ENCODE results near the gene CHRNA3.

Gene CHRNA3

DNA sequence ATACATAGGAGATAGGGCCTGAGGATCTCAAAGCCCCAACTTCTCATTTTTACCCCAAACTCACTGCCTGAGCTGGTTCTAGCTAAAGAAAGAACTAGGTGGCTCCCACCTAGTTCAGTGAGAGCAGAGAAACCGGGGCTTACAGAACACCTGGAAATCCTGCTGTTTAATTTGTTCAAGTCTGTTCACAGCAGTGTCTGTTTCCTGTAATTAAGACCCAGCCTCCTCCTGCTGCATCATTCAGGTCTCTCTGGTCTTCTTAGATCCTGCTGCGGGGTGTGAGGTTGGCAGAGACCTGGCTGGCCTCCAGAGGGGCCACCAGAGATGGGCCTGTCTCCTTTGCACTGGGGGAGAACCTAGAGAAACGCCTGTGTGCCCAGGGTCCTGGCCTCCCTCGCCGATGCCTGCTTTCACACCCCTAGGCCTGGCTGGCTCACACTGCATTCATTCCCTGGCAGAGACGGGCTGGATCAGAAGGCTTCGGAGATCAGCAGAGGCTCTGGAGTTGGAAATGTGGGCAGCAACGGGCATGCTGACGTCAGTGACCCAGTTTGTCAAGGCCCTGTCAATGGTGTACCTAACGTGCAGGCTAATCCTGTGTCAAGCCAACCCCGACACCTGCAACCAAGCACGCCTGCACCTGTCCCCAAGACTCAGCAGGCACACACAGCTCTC lies 4.9 kb upstream of the CHRNA3 start:
- Histone ChIP-seq H3K36me3 (ENCODE audit: control insufficient read depth, insufficient read depth, low read length) (0 out of 2 replicates have a peak, but pooled peaks cover 2% of the 10 kb centered on the region), H3K9me3 (ENCODE audit: control insufficient read depth, insufficient read depth, low read length) (no peaks in the 10 kb centered on the region), H3K9ac (ENCODE audit: low read depth, low read length) (no peak overlapping the region), H3K4me1 (ENCODE audit: control insufficient read depth, insufficient read depth, low read length) (no peaks in the 10 kb centered on the region), H3K27me3 (ENCODE audit: control insufficient read depth, insufficient read depth, low read length) (peaks cover 21% of the 10 kb centered on the region), H3K4me3 (ENCODE audit: low read depth, low read length) (no peak overlapping the region), H3K27ac (ENCODE audit: low read depth, low read length) (no peak overlapping the region)

DNA sequence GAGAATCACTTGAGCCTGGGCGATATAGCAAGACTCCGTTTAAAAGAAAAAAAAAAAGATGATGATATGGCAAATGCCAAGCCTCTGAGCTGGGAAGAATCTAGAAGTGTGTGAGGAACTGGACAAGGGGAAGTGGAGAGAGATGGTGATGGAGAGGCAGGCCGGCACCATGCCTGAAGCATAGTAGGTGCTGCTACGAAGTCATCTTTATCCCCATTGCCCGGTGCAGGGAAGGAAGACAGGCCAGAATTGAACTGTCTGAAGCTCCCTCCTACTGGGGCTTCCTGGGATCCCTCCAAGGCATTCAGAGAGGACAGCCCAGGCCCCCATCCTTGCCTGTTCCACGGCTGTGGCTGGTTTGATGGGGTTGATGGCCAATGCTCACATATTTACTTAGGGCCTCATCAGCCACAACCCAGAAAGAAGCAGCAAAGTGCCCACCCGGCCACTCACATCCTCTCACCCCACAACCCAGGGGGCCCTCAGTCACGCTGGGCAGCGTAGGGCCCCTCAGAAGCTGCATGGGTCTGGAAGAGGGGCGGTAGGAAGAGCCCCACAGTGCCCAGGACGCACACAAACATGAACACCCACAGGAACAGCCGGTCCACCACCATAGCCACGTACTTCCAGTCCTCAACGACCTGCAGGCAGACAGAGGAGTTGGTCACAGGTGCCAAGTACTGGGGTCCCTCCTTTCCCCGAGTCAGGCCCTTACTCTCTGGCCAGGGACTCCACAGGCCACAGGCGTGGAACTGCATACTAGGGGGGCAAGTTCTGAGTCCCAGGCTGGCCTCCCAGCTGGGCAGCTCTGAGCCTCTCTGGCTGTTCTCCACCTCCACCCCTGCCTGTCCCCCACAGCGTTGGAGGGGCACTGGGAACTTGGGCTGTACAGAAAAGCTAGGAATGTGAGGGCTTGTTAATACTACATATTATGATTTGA lies 4.1 kb upstream of the CHRNA3 start:
- H3K27ac ChIP-seq (ENCODE audit: low read depth, low read length), result no peak overlapping the region
- 0 out of 2 replicates have a peak, but pooled peaks cover 2% of the 10 kb centered on the region for H3K36me3 ChIP-seq (ENCODE audit: control insufficient read depth, insufficient read depth, low read length)
- no peak overlapping the region for H3K4me3 ChIP-seq (ENCODE audit: low read depth, low read length)
- no peak overlapping the region for H3K9ac ChIP-seq (ENCODE audit: low read depth, low read length)
- H3K27me3 ChIP-seq (ENCODE audit: control insufficient read depth, insufficient read depth, low read length), result peaks cover 29% of the 10 kb centered on the region
- H3K4me1 ChIP-seq (ENCODE audit: control insufficient read depth, insufficient read depth, low read length), result no peaks in the 10 kb centered on the region
- no peaks in the 10 kb centered on the region for H3K9me3 ChIP-seq (ENCODE audit: control insufficient read depth, insufficient read depth, low read length)

GRCh38 chr15:78623786-78624497 lies 3.1 kb upstream of the CHRNA3 start:
- Histone ChIP-seq H3K9me3 (ENCODE audit: control insufficient read depth, insufficient read depth, low read length) (no peaks in the 10 kb centered on the region), H3K27ac (ENCODE audit: low read depth, low read length) (no peak overlapping the region), H3K36me3 (ENCODE audit: control insufficient read depth, insufficient read depth, low read length) (no peaks in the 10 kb centered on the region), H3K9ac (ENCODE audit: low read depth, low read length) (no peak overlapping the region), H3K4me3 (ENCODE audit: low read depth, low read length) (no peak overlapping the region), H3K4me1 (ENCODE audit: control insufficient read depth, insufficient read depth, low read length) (peaks cover 6% of the 10 kb centered on the region; the same call in 1 of the 2 replicates), H3K27me3 (ENCODE audit: control insufficient read depth, insufficient read depth, low read length) (peaks cover 39% of the 10 kb centered on the region)

GRCh38 chr15:78621810-78622402 lies 1.1 kb upstream of the CHRNA3 start:
- Histone ChIP-seq H3K9ac (ENCODE audit: low read depth, low read length) (no peak overlapping the region), H3K27ac (ENCODE audit: low read depth, low read length) (no peak overlapping the region), H3K4me3 (ENCODE audit: low read depth, low read length) (no peak overlapping the region), H3K9me3 (ENCODE audit: control insufficient read depth, insufficient read depth, low read length) (no peaks in the 10 kb centered on the region), H3K36me3 (ENCODE audit: control insufficient read depth, insufficient read depth, low read length) (no peaks in the 10 kb centered on the region), H3K27me3 (ENCODE audit: control insufficient read depth, insufficient read depth, low read length) (peaks cover 40% of the 10 kb centered on the region), H3K4me1 (ENCODE audit: control insufficient read depth, insufficient read depth, low read length) (peaks cover 6% of the 10 kb centered on the region; the same call in 1 of the 2 replicates)

- H3K27me3 ChIP-seq (ENCODE audit: control insufficient read depth, insufficient read depth, low read length), result peaks cover 40% of the 10 kb centered on the region
- no peak overlapping the region for H3K9ac ChIP-seq (ENCODE audit: low read depth, low read length)
- peak overlapping the region; percentile 72 for H3K4me3 ChIP-seq (ENCODE audit: low read depth, low read length)
- no peaks in the 10 kb centered on the region for H3K36me3 ChIP-seq (ENCODE audit: control insufficient read depth, insufficient read depth, low read length)
- H3K4me1 ChIP-seq (ENCODE audit: control insufficient read depth, insufficient read depth, low read length), result peaks cover 6% of the 10 kb centered on the region; the same call in 1 of the 2 replicates
- no peaks in the 10 kb centered on the region for H3K9me3 ChIP-seq (ENCODE audit: control insufficient read depth, insufficient read depth, low read length)
- no peak overlapping the region for H3K27ac ChIP-seq (ENCODE audit: low read depth, low read length)
These were observed 722 bp downstream of the CHRNA3 start for GRCh38 chr15:78620021-78620526.

DNA sequence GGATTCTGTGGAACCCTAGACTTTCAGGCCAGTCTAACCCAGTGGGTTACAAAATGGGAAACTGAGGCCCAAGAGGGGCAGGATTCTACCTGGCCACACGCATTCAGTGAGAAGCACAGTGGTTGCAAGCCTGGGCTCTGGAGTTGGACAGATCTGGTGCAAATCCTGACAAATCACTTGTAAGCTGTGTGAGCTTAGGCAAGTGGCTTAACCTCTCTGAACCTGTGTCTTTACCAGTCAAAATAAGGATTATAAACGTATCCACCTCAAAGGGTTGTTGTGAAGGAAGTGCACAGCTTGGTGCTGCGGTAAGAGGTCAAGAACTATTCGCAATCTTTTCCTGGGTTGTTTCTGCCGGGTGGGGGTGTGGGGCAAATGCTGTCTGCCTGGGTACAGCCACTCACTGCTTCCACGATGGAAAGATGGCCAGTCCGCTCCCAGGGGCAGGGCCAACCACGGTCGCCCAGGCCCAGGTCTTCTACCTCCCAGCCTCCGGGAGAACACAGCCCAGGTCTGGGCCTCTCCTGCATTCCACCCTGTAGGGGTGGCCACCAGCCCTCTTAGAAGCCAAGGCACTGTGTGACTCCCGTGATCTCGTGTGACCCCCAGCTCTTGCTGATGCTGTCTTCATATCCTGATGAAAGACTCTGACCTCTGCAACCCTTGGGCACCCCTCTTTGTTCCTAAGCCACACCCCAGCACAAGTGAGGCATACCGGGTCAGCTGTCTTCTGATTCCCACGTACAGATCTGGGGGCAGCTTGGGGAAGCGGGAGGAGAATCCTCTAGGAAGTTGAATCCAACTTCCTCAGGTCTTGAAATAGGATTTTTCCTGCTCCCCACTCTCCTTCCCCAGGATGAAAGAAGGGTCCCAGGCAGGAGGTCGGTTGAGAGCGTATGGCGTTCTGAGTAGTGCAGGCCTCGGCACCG lies 1.5 kb downstream of the CHRNA3 start:
- no peaks in the 10 kb centered on the region for H3K36me3 ChIP-seq (ENCODE audit: control insufficient read depth, insufficient read depth, low read length)
- H3K27ac ChIP-seq (ENCODE audit: low read depth, low read length), result no peak overlapping the region
- peak overlapping the region; percentile 72 for H3K4me3 ChIP-seq (ENCODE audit: low read depth, low read length)
- H3K4me1 ChIP-seq (ENCODE audit: control insufficient read depth, insufficient read depth, low read length), result peaks cover 6% of the 10 kb centered on the region; the same call in 1 of the 2 replicates
- no peaks in the 10 kb centered on the region for H3K9me3 ChIP-seq (ENCODE audit: control insufficient read depth, insufficient read depth, low read length)
- no peak overlapping the region for H3K9ac ChIP-seq (ENCODE audit: low read depth, low read length)
- H3K27me3 ChIP-seq (ENCODE audit: control insufficient read depth, insufficient read depth, low read length), result peaks cover 40% of the 10 kb centered on the region

DNA sequence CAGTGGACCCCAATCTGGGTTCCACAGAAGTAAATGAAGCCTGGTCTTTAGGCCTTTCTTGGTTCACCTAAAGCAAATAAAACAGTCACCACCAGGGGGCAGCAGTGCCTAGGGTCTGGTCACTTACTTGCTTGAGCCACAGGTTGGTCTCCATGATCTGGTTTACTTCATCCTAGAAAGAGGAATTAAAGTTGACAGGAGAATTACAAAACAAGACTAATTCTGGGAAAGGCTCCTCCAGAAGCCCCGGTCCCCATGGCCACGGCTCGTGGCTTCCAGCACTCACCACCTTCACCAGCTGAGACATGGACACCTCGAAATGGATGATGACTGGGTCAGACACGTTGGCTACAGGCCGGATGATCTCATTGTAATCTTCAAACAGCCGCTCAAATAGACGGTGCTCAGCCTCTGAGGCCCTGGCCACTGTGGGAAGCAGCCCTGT lies 2.3 kb downstream of the CHRNA3 start:
- no peak overlapping the region for H3K9ac ChIP-seq (ENCODE audit: low read depth, low read length)
- no peaks in the 10 kb centered on the region for H3K36me3 ChIP-seq (ENCODE audit: control insufficient read depth, insufficient read depth, low read length)
- no peak overlapping the region for H3K27ac ChIP-seq (ENCODE audit: low read depth, low read length)
- no peak overlapping the region for H3K4me3 ChIP-seq (ENCODE audit: low read depth, low read length)
- peaks cover 40% of the 10 kb centered on the region for H3K27me3 ChIP-seq (ENCODE audit: control insufficient read depth, insufficient read depth, low read length)
- peaks cover 6% of the 10 kb centered on the region; the same call in 1 of the 2 replicates for H3K4me1 ChIP-seq (ENCODE audit: control insufficient read depth, insufficient read depth, low read length)
- H3K9me3 ChIP-seq (ENCODE audit: control insufficient read depth, insufficient read depth, low read length), result no peaks in the 10 kb centered on the region

- peaks cover 6% of the 10 kb centered on the region; the same call in 1 of the 2 replicates for H3K4me1 ChIP-seq (ENCODE audit: control insufficient read depth, insufficient read depth, low read length)
These were observed 2.7 kb downstream of the CHRNA3 start for GRCh38 chr15:78618064-78618463.

GRCh38 chr15:78617516-78617915 lies 3.3 kb downstream of the CHRNA3 start:
- Histone ChIP-seq H3K4me1 (ENCODE audit: control insufficient read depth, insufficient read depth, low read length) (peaks cover 6% of the 10 kb centered on the region; the same call in 1 of the 2 replicates), H3K27ac (ENCODE audit: low read depth, low read length) (no peak overlapping the region), H3K9ac (ENCODE audit: low read depth, low read length) (no peak overlapping the region), H3K36me3 (ENCODE audit: control insufficient read depth, insufficient read depth, low read length) (no peaks in the 10 kb centered on the region), H3K9me3 (ENCODE audit: control insufficient read depth, insufficient read depth, low read length) (no peaks in the 10 kb centered on the region), H3K27me3 (ENCODE audit: control insufficient read depth, insufficient read depth, low read length) (peaks cover 37% of the 10 kb centered on the region), H3K4me3 (ENCODE audit: low read depth, low read length) (no peak overlapping the region)

More at GRCh38 chr15:78618064-78618463, 2.7 kb downstream of the CHRNA3 start:
- H3K27me3 ChIP-seq (ENCODE audit: control insufficient read depth, insufficient read depth, low read length), result peaks cover 40% of the 10 kb centered on the region
- no peak overlapping the region for H3K4me3 ChIP-seq (ENCODE audit: low read depth, low read length)
- no peak overlapping the region for H3K27ac ChIP-seq (ENCODE audit: low read depth, low read length)
- H3K36me3 ChIP-seq (ENCODE audit: control insufficient read depth, insufficient read depth, low read length), result no peaks in the 10 kb centered on the region
- H3K9ac ChIP-seq (ENCODE audit: low read depth, low read length), result no peak overlapping the region
- H3K9me3 ChIP-seq (ENCODE audit: control insufficient read depth, insufficient read depth, low read length), result no peaks in the 10 kb centered on the region

All from HUES48 (cell line).